NB4 (cell line): Measurements from ENCODE around the gene ROR2.

Experiments
- CTCF ChIP-seq: IDR thresholded peaks from one replicate; pipeline ENCODE4 v1.5.1; 2012; ENCODE audit warnings: low read depth, low read length
- MAX ChIP-seq: IDR thresholded peaks from 2 replicates; pipeline ENCODE4 v1.6.1; 2011; ENCODE audit warnings: low read depth, low read length
- POLR2A ChIP-seq: IDR thresholded peaks from 2 replicates; pipeline ENCODE4 v1.6.1; 2011; ENCODE audit warnings: mild to moderate bottlenecking; ENCODE audit not compliant: insufficient read length; ENCODE audit errors: extremely low read depth

- no peak for TF ChIP-seq CTCF
- no peak for TF ChIP-seq POLR2A
- no peak for TF ChIP-seq MAX
These were observed 4.5 kb downstream of the ROR2 start for GRCh38 chr9:91945277-91946085.
